ENCODE data around the gene ODAD3.
"Not testable (repeated sequence)": the region's sequence is repeated elsewhere in the genome, so short reads cannot be mapped to it uniquely, and the experiment has no call there.

The ODAD3 gene

GRCh38 chr19:11437955-11438354 lies 3.0 kb upstream of the ODAD3 start:
- no peak for DNase-seq (ENCODE audit: low read depth in 3 of 3)

GRCh38 chr19:11435833-11436313 lies 952 bp upstream of the ODAD3 start:
- DNase-seq (ENCODE audit: low read depth in 3 of 3) = no peak

GRCh38 chr19:11434703-11435056 lies 241 bp downstream of the ODAD3 start:
- DNase-seq (ENCODE audit: low read depth in 3 of 3) = no peak

- DNase-seq (ENCODE audit: low read depth in 3 of 3) = not testable (repeated sequence)
Observed at GRCh38 chr19:11433526-11433925, 1.4 kb downstream of the ODAD3 start.

GRCh38 chr19:11426656-11427055 lies 8.3 kb downstream of the ODAD3 start:
- no peak for DNase-seq (ENCODE audit: low read depth in 3 of 3)

GRCh38 chr19:11425719-11426457 lies 9.0 kb downstream of the ODAD3 start:
- no peak for DNase-seq (ENCODE audit: low read depth in 3 of 3)

- DNase-seq (ENCODE audit: low read depth in 3 of 3) = no peak
Observed at GRCh38 chr19:11423791-11424181, 11.1 kb downstream of the ODAD3 start.

- DNase-seq (ENCODE audit: low read depth in 3 of 3) = no peak
Observed at GRCh38 chr19:11423164-11423790, 11.6 kb downstream of the ODAD3 start.

GRCh38 chr19:11422163-11423065 lies 12.5 kb downstream of the ODAD3 start:
- peak; percentile 32 to 80 (median 35) for DNase-seq (ENCODE audit: low read depth in 3 of 3)

- peak in 1 of 3 experiments; percentile 37 for DNase-seq (ENCODE audit: low read depth in 3 of 3)
Observed at GRCh38 chr19:11421371-11422098, 13.4 kb downstream of the ODAD3 start.

- DNase-seq (ENCODE audit: low read depth in 3 of 3) = no peak
Observed at GRCh38 chr19:11420429-11421370, 14.2 kb downstream of the ODAD3 start.

GRCh38 chr19:11418549-11419506 lies 16.1 kb downstream of the ODAD3 start, which contains the start of gene RGL3:
Gene RGL3, minus strand, starts transcription at chr19:11419314. Its CDS starts 36 bp downstream, at chr19:11419278.
- DNase-seq (ENCODE audit: low read depth in 3 of 3) = no peak

- DNase-seq (ENCODE audit: low read depth in 3 of 3) = no peak
Observed at GRCh38 chr19:11418094-11418548, 16.8 kb downstream of the ODAD3 start.

GRCh38 chr19:11416346-11417052 lies 18.4 kb downstream of the ODAD3 start:
- no peak for DNase-seq (ENCODE audit: low read depth in 3 of 3)

GRCh38 chr19:11414544-11414943 lies 20.4 kb downstream of the ODAD3 start:
- no peak for DNase-seq (ENCODE audit: low read depth in 3 of 3)

GRCh38 chr19:11410682-11411081 lies 24.2 kb downstream of the ODAD3 start:
- DNase-seq (ENCODE audit: low read depth in 3 of 3) = no peak

GRCh38 chr19:11408591-11408990 lies 26.3 kb downstream of the ODAD3 start:
- DNase-seq (ENCODE audit: low read depth in 3 of 3) = no peak

- DNase-seq (ENCODE audit: low read depth in 3 of 3) = not testable (repeated sequence)
Observed at GRCh38 chr19:11406703-11407236, 28.2 kb downstream of the ODAD3 start.

All from stimulated activated CD4-positive, alpha-beta T cell treated with anti-CD3 and anti-CD28 coated beads, TNF-alpha, amount 100 ng/mL, for 24 hours (primary cell).